Left cardiac atrium (tissue), 4 donors: ENCODE data around the gene RSPH1. TPM values are rescaled to one million over a fixed set of nuclear protein-coding genes. Genes with fewer than 3 reads are reported as not detected.

Source experiments
- ATAC-seq, 2 donors: fragments of 200-7000 bp; cut with Tn5 transposase; one replicate each; pipeline ENCODE4 v1.9.1; 2020; ENCODE audit warnings: mild to moderate bottlenecking in 2 of 2, moderate library complexity in 2 of 2
- DNase-seq: peaks from one replicate; pipeline ENCODE4 v3.0.0-alpha.2; 2020
- intact Hi-C, 2 donors: fragments of 100-400 bp; cut with DNase I; formaldehyde crosslinking; loops; one replicate each; pipeline versions ENCODE4 v1.14.1 to v1.15.1; 2022 to 2023
- total RNA-seq, 2 donors: library from RNA; stranded (reverse); fragmentation: NEBNext Ultra II Directional; extraction: Animal tissue kit (Norgen Biotek cat#: 25700); gene quantifications; one replicate each; pipeline ENCODE4 v1.2.1, GENCODE V29; 2021
- donor health status: DM: no; HTN: yes; CAD: no.
- donor health status: DM: no; HTN: yes; CAD: no; lungs with severe emphysema.
- donor health status: DM: yes; HTN: yes; CAD: no.
- donor health status: Dilated cardiomyopathy.

The RSPH1 gene
- total RNA-seq, 2 donors from 2014 or later = not detected

DNA sequence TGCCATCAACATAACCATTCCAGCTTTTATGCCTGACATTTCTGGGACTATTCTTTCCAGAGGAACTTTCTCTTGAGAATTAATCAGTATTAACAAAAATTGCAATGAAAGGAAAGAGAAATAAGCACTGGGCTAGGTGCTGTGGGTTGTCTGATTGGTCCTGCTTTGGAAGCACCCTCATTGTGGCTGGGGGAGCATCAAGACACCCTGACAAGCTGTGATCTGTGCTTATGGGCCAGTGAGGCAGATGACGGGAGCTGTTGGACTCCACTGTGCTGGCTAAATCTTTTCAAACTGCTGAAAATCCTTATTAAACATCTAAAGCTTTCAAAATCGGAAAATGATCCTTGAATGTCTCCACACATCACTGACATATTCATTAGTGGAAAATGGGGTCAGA lies 72.3 kb downstream of the RSPH1 start:
- intact Hi-C loops = no loop called here
- ATAC-seq = no peak

GRCh38 chr21:42423197-42423675 lies 72.8 kb downstream of the RSPH1 start:
- no peak for DNase-seq
- intact Hi-C loops = no loop called here

More for the DNA sequence above, 72.3 kb downstream of the RSPH1 start:
- no peak for DNase-seq

More at GRCh38 chr21:42423197-42423675, 72.8 kb downstream of the RSPH1 start:
- no peak for ATAC-seq

Other genes with a start within 250 kb of the RSPH1 start
- 1 to 10 TPM; 4.1 to 9.1 TPM for gene TFF3, start 180.8 kb downstream of the RSPH1 start, total RNA-seq
- gene TFF2, start 145.2 kb downstream of the RSPH1 start, total RNA-seq = not detected
- gene TFF1, start 129.7 kb downstream of the RSPH1 start, total RNA-seq = not detected
- gene TMPRSS3, start 100.2 kb downstream of the RSPH1 start, total RNA-seq = under 1 TPM; 0.18 to 0.27 TPM
- under 1 TPM; 0.44 to 0.47 TPM for gene UBASH3A, start 92.3 kb downstream of the RSPH1 start, total RNA-seq
- gene SLC37A1, start 17.6 kb upstream of the RSPH1 start, total RNA-seq = 1 to 10 TPM; 1.9 to 3.7 TPM
- gene PDE9A, start 157.4 kb upstream of the RSPH1 start, total RNA-seq = 1 to 10 TPM; 3.0 to 6.0 TPM